Measurements from ENCODE around the gene PANK1.

- TF ChIP-seq CTCF (conservative IDR thresholded peaks at IDR 0.05) (no peak), EZH2 (IDR thresholded peaks at IDR 0.05; ENCODE audit: low read depth) (no peak)
Observed at GRCh38 chr10:89646889-89647657, 2.0 kb upstream of the PANK1 start.

All from PC-9 (cell line).